ENCODE data around the gene SLC39A8.

- TF ChIP-seq, protein P1, sequence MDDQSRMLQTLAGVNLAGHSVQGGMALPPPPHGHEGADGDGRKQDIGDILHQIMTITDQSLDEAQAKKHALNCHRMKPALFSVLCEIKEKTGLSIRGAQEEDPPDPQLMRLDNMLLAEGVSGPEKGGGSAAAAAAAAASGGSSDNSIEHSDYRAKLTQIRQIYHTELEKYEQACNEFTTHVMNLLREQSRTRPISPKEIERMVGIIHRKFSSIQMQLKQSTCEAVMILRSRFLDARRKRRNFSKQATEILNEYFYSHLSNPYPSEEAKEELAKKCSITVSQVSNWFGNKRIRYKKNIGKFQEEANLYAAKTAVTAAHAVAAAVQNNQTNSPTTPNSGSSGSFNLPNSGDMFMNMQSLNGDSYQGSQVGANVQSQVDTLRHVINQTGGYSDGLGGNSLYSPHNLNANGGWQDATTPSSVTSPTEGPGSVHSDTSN (IDR thresholded peaks at IDR 0.05): no peak
- TF ChIP-seq, protein P2, sequence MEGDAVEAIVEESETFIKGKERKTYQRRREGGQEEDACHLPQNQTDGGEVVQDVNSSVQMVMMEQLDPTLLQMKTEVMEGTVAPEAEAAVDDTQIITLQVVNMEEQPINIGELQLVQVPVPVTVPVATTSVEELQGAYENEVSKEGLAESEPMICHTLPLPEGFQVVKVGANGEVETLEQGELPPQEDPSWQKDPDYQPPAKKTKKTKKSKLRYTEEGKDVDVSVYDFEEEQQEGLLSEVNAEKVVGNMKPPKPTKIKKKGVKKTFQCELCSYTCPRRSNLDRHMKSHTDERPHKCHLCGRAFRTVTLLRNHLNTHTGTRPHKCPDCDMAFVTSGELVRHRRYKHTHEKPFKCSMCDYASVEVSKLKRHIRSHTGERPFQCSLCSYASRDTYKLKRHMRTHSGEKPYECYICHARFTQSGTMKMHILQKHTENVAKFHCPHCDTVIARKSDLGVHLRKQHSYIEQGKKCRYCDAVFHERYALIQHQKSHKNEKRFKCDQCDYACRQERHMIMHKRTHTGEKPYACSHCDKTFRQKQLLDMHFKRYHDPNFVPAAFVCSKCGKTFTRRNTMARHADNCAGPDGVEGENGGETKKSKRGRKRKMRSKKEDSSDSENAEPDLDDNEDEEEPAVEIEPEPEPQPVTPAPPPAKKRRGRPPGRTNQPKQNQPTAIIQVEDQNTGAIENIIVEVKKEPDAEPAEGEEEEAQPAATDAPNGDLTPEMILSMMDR (IDR thresholded peaks at IDR 0.05): no peak
- TF ChIP-seq FOSL2 (IDR thresholded peaks at IDR 0.05) (no peak), FOSL2 (CRISPR knock-in tag; IDR thresholded peaks at IDR 0.05) (no peak), RAD21 (conservative IDR thresholded peaks at IDR 0.05 in 1 of 2, IDR thresholded peaks at IDR 0.05 in 1 of 2) (no peak), BHLHE40 (IDR thresholded peaks at IDR 0.05; ENCODE audit: low read depth, low read length) (no peak), POLR2A (IDR thresholded peaks at IDR 0.05; ENCODE audit: low read length) (no peak), JUNB (IDR thresholded peaks at IDR 0.05) (no peak), SMC3 (IDR thresholded peaks at IDR 0.05) (no peak), PHF8 (IDR thresholded peaks at IDR 0.05; ENCODE audit: borderline replicate concordance, low read depth) (no peak)
Measured at GRCh38 chr4:102247041-102247440, 98.2 kb downstream of the SLC39A8 start.
